Neural cell (in vitro differentiated cells): ENCODE results near the gene DNAJB4.

Source experiments
- CTCF ChIP-seq: fragments of 450-650 bp; IDR thresholded peaks from 2 replicates; pipeline ENCODE4 v1.5.1; 2014; ENCODE audit warnings: antibody characterized with exemption, mild to moderate bottlenecking, moderate library complexity; ENCODE audit not compliant: poor library complexity, severe bottlenecking
- EZH2 ChIP-seq: fragments of 200-600, 300-800 bp; shearing (Covaris generic), sonication (generic); IDR thresholded peaks from 2 replicates; pipeline ENCODE4 v1.6.1; 2014; ENCODE audit warnings: antibody characterized with exemption, low read length, borderline replicate concordance, mild to moderate bottlenecking; ENCODE audit not compliant: insufficient read depth, poor library complexity, severe bottlenecking
- POLR2AphosphoS5 ChIP-seq: IDR thresholded peaks from 2 replicates; pipeline ENCODE4 v1.6.1; 2012
- RAD21 ChIP-seq: fragments of 450-650 bp; conservative IDR thresholded peaks from 2 replicates; pipeline ENCODE4 v1.6.1; 2014; ENCODE audit warnings: antibody characterized with exemption, mild to moderate bottlenecking, moderate library complexity
- REST ChIP-seq: IDR thresholded peaks from 2 replicates; pipeline ENCODE4 v1.6.1; 2012; ENCODE audit warnings: borderline replicate concordance
- SMC3 ChIP-seq: fragments of 450-650 bp; conservative IDR thresholded peaks from 2 replicates; pipeline ENCODE4 v1.6.1; 2014; ENCODE audit warnings: antibody characterized with exemption, mild to moderate bottlenecking, moderate library complexity; ENCODE audit not compliant: poor library complexity
- TAF1 ChIP-seq: IDR thresholded peaks from 2 replicates; pipeline ENCODE4 v1.6.1; 2012; ENCODE audit warnings: low read depth

- no peak for TF ChIP-seq RAD21
- no peak for TF ChIP-seq REST
- no peak for TF ChIP-seq POLR2AphosphoS5
- TF ChIP-seq CTCF: no peak
- no peak for TF ChIP-seq EZH2
- no peak for TF ChIP-seq SMC3
- TF ChIP-seq TAF1: no peak
Measured at GRCh38 chr1:78052685-78053405, 48.1 kb downstream of the DNAJB4 start.
